Prostate gland (tissue), 2 donors: ENCODE results near the gene CAMK2D. TPM values are rescaled to one million over a fixed set of nuclear protein-coding genes. Genes with fewer than 3 reads are reported as not detected.

Source experiments
- DNase-seq: peaks from one replicate; pipeline ENCODE4 v3.0.0-alpha.2; 2019; ENCODE audit warnings: low spot score
- H3K27ac ChIP-seq, 2 donors: fragments of 200-600 bp; sonication (generic); 2 replicates each; pipeline ENCODE4 v1.5.1; 2017 to 2019
- H3K27me3 ChIP-seq: fragments of 200-600 bp; sonication (generic); replicated peaks from 2 replicates; pipeline ENCODE4 v1.5.1; 2019; ENCODE audit not compliant: insufficient read depth
- H3K36me3 ChIP-seq, 2 donors: fragments of 200-600 bp; sonication (generic); 1 replicate in 1 of 2; 2 replicates in 1 of 2; pipeline versions ENCODE4 v1.5.1 to v1.8.1; 2017 to 2019
- H3K4me1 ChIP-seq: fragments of 200-600 bp; sonication (generic); replicated peaks from 2 replicates; pipeline ENCODE4 v1.5.1; 2019
- H3K4me3 ChIP-seq, 2 donors: fragments of 200-600 bp; sonication (generic); 2 replicates each; pipeline ENCODE4 v1.5.1; 2017 to 2019
- H3K9me3 ChIP-seq: fragments of 200-600 bp; sonication (generic); 2 replicates; pipeline ENCODE4 v1.5.1; 2017
- CTCF ChIP-seq, 4 experiments: fragments of 200-600 bp in 2 of 4; fragments of 450-650 bp in 2 of 4; sonication (generic) in 2 of 4; IDR thresholded peaks; 1 replicate in 3 of 4; 2 replicates in 1 of 4; pipeline ENCODE4 v1.5.1; 2016 to 2019; ENCODE audit warnings: antibody characterized with exemption in 4 of 4, mild to moderate bottlenecking in 2 of 4, moderate library complexity in 2 of 4
- POLR2A ChIP-seq: fragments of 450-650 bp; IDR thresholded peaks from one replicate; pipeline ENCODE4 v1.6.1; 2016; ENCODE audit warnings: antibody characterized with exemption, mild to moderate bottlenecking
- POLR2AphosphoS5 ChIP-seq: sonication (generic); formaldehyde crosslinking; IDR thresholded peaks from one replicate; pipeline ENCODE4 v1.6.1; 2017; ENCODE audit warnings: antibody characterized with exemption
- WGBS: methylation state at CpG from one replicate; pipeline ENCODE4 v1.1.5; 2018; 5-methylcytosine and 5-hydroxymethylcytosine counted together
- intact Hi-C: fragments of 100-400 bp; cut with DNase I; formaldehyde crosslinking; loops from one replicate; pipeline ENCODE4 v1.14.2; 2022
- total RNA-seq, 2 donors: library from RNA; depleted of rRNA; stranded (reverse); fragments of >200 nt; gene quantifications; one replicate each; pipeline ENCODE4 v1.1.0, GENCODE V29; 2016

CAMK2D gene
- total RNA-seq, 2 donors from 2014 or later, result 48.7 to 88.8 TPM

- H3K36me3 ChIP-seq, result no peaks in the 10 kb centered on the region
- DNase-seq, result no peak
- no peaks in the 10 kb centered on the region for H3K27me3 ChIP-seq
- H3K4me3 ChIP-seq, result no peak overlapping the region
- intact Hi-C loops, result no loop called here
- H3K4me1 ChIP-seq, result no peaks in the 10 kb centered on the region
- WGBS, result 59% methylated on average over 1 of the region's 1 CpG
- H3K27ac ChIP-seq, result no peak overlapping the region
- no peaks in the 10 kb centered on the region for H3K9me3 ChIP-seq
- TF ChIP-seq POLR2AphosphoS5, result no peak
- TF ChIP-seq POLR2A, result no peak
Measured at GRCh38 chr4:113444386-113444785, 317.2 kb downstream of the CAMK2D start.

- Histone ChIP-seq H3K27me3 (no peaks in the 10 kb centered on the region), H3K4me3 (no peak overlapping the region), H3K4me1 (no peaks in the 10 kb centered on the region), H3K9me3 (no peaks in the 10 kb centered on the region), H3K36me3 (no peaks in the 10 kb centered on the region), H3K27ac (no peak overlapping the region)
- intact Hi-C loops, result no loop called here
- TF ChIP-seq CTCF (IDR thresholded peaks at IDR 0.05) (no peak), POLR2A (no peak), POLR2AphosphoS5 (no peak)
- no peak for DNase-seq
- 82% methylated on average over 6 of the region's 6 CpGs for WGBS
Measured at GRCh38 chr4:113442826-113443225, 318.7 kb downstream of the CAMK2D start.

GRCh38 chr4:113440371-113440770, 321.2 kb downstream of the CAMK2D start:
- WGBS, result 79% methylated on average over 4 of the region's 4 CpGs
- no peaks in the 10 kb centered on the region for H3K27me3 ChIP-seq
- no peak for DNase-seq
- H3K4me1 ChIP-seq, result no peaks in the 10 kb centered on the region
- no peak overlapping the region for H3K4me3 ChIP-seq
- no peaks in the 10 kb centered on the region for H3K36me3 ChIP-seq
- H3K27ac ChIP-seq, result no peak overlapping the region
- intact Hi-C loops, result no loop called here
- no peaks in the 10 kb centered on the region for H3K9me3 ChIP-seq
- TF ChIP-seq CTCF (IDR thresholded peaks at IDR 0.05) (no peak), POLR2AphosphoS5 (no peak), POLR2A (no peak)

- WGBS, result 88% methylated on average over 5 of the region's 5 CpGs
- Histone ChIP-seq H3K4me3 (no peak overlapping the region), H3K27me3 (no peaks in the 10 kb centered on the region), H3K27ac (no peak overlapping the region), H3K4me1 (no peaks in the 10 kb centered on the region), H3K9me3 (no peaks in the 10 kb centered on the region), H3K36me3 (no peaks in the 10 kb centered on the region)
- no peak for DNase-seq
- TF ChIP-seq POLR2AphosphoS5, result no peak
- no peak for TF ChIP-seq CTCF (IDR thresholded peaks at IDR 0.05)
- TF ChIP-seq POLR2A, result no peak
- intact Hi-C loops, result no loop called here
Measured at GRCh38 chr4:113438596-113438995, 322.9 kb downstream of the CAMK2D start.

GRCh38 chr4:113437129-113437528, 324.4 kb downstream of the CAMK2D start:
- no peak for TF ChIP-seq POLR2A
- TF ChIP-seq POLR2AphosphoS5, result no peak
- TF ChIP-seq CTCF (IDR thresholded peaks at IDR 0.05), result no peak
- WGBS, result 71% methylated on average over 3 of the region's 3 CpGs
- no peaks in the 10 kb centered on the region for H3K9me3 ChIP-seq
- H3K4me1 ChIP-seq, result no peaks in the 10 kb centered on the region
- no peak overlapping the region for H3K4me3 ChIP-seq
- intact Hi-C loops, result no loop called here
- H3K27me3 ChIP-seq, result no peaks in the 10 kb centered on the region
- no peak for DNase-seq
- H3K36me3 ChIP-seq, result no peaks in the 10 kb centered on the region
- no peak overlapping the region for H3K27ac ChIP-seq
